SU-DHL-6 (cell line): ENCODE measurements around the gene PRKCA.

Source experiments
- H2AFZ ChIP-seq: fragments of 200-600 bp; sonication (generic); 2 replicates; pipeline ENCODE4 v1.6.1; 2014; ENCODE audit warnings: low read depth, mild to moderate bottlenecking, moderate library complexity, mixed read lengths, antibody characterized with exemption, low read length; ENCODE audit not compliant: severe bottlenecking
- H3F3A ChIP-seq: fragments of 200-600 bp; shearing (Covaris generic); 2 replicates; pipeline ENCODE4 v1.6.0; 2016; ENCODE audit warnings: antibody characterized with exemption, mild to moderate bottlenecking; ENCODE audit not compliant: insufficient read depth
- H3K27ac ChIP-seq: fragments of 200-600 bp; sonication (generic); 2 replicates; pipeline ENCODE4 v1.5.1; 2016; ENCODE audit warnings: low read depth, mild to moderate bottlenecking, low read length, moderate library complexity, mixed read lengths
- H3K27me3 ChIP-seq: fragments of 200-600 bp; sonication (generic), shearing (Covaris generic); 2 replicates; pipeline ENCODE4 v1.6.0; 2014; ENCODE audit warnings: mild to moderate bottlenecking, low read length
- H3K36me3 ChIP-seq: fragments of 200-600 bp; sonication (generic); 2 replicates; pipeline ENCODE4 v1.6.1; 2014; ENCODE audit warnings: mild to moderate bottlenecking, low read length, mixed read lengths
- H3K4me2 ChIP-seq: fragments of 300-600, 200-600 bp; shearing (Covaris generic), sonication (generic); 2 replicates; pipeline ENCODE4 v1.6.0; 2014; ENCODE audit warnings: low read length, low read depth, mild to moderate bottlenecking; ENCODE audit not compliant: poor library complexity, severe bottlenecking
- H3K4me3 ChIP-seq: fragments of 200-600 bp; sonication (generic); 2 replicates; pipeline ENCODE4 v1.5.1; 2014; ENCODE audit warnings: antibody characterized with exemption, low read length, mild to moderate bottlenecking, mixed read lengths; ENCODE audit not compliant: insufficient read depth, poor library complexity, severe bottlenecking
- H3K79me2 ChIP-seq: fragments of 200-600 bp; sonication (generic); 2 replicates; pipeline ENCODE4 v1.6.1; 2014; ENCODE audit warnings: mild to moderate bottlenecking, low read length, moderate library complexity; ENCODE audit not compliant: insufficient read depth
- H3K9ac ChIP-seq: fragments of 200-600 bp; sonication (generic); 2 replicates; pipeline ENCODE4 v1.7.0; 2014; ENCODE audit warnings: mild to moderate bottlenecking, low read length
- H3K9me2 ChIP-seq: fragments of 200-600 bp; sonication (generic); replicated peaks from 2 replicates; pipeline ENCODE4 v1.6.1; 2014; ENCODE audit warnings: low read length; ENCODE audit not compliant: insufficient read depth
- H3K9me3 ChIP-seq: fragments of 200-600 bp; sonication (generic); 2 replicates; pipeline ENCODE4 v1.6.1; 2014; ENCODE audit warnings: low read length, mixed read lengths; ENCODE audit not compliant: insufficient read depth
- H4K20me1 ChIP-seq: fragments of 200-600 bp; sonication (generic); 2 replicates; pipeline ENCODE4 v1.6.1; 2014; ENCODE audit warnings: low read depth, mild to moderate bottlenecking, antibody characterized with exemption, low read length, moderate library complexity, mixed read lengths
- EZH2phosphoT487 ChIP-seq: fragments of 200-600 bp; sonication (generic), shearing (Covaris generic); conservative IDR thresholded peaks from 2 replicates; pipeline ENCODE4 v1.6.1; 2018; ENCODE audit warnings: mild to moderate bottlenecking, antibody characterized with exemption, low read length, moderate library complexity, mixed read lengths
- TF ChIP-seq, protein P1 (sequence below): fragments of 200-600 bp; sonication (generic); IDR thresholded peaks from one replicate; pipeline ENCODE4 v1.5.1; 2017; ENCODE audit warnings: antibody characterized with exemption, mild to moderate bottlenecking, low read length, moderate library complexity; ENCODE audit not compliant: insufficient read depth, poor library complexity, severe bottlenecking

PRKCA gene

DNA sequence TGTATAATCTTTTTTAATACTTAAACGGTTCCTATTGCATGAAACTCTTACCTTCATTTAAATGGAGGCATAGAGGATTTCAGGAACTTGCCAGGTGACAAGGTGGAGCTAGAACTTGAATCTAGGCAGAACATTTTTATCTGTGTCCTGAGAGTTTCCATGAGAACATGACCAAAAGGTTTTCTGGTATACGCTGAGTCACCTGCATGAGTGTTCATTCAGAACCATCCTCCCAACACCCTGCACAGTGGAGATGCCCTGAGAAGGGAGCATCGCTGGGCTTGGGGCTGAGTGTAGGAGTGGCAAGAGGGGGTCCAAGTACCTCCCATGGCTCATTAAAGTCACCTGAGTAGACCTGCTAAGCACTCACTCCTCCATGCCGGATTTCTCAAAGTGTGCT, 362.8 kb downstream of the PRKCA start:
- no peak for TF ChIP-seq EZH2phosphoT487
- TF ChIP-seq, protein P1, sequence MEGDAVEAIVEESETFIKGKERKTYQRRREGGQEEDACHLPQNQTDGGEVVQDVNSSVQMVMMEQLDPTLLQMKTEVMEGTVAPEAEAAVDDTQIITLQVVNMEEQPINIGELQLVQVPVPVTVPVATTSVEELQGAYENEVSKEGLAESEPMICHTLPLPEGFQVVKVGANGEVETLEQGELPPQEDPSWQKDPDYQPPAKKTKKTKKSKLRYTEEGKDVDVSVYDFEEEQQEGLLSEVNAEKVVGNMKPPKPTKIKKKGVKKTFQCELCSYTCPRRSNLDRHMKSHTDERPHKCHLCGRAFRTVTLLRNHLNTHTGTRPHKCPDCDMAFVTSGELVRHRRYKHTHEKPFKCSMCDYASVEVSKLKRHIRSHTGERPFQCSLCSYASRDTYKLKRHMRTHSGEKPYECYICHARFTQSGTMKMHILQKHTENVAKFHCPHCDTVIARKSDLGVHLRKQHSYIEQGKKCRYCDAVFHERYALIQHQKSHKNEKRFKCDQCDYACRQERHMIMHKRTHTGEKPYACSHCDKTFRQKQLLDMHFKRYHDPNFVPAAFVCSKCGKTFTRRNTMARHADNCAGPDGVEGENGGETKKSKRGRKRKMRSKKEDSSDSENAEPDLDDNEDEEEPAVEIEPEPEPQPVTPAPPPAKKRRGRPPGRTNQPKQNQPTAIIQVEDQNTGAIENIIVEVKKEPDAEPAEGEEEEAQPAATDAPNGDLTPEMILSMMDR: no peak
- Histone ChIP-seq H4K20me1 (no peaks in the 10 kb centered on the region), H3K4me2 (no peak overlapping the region), H3K9ac (no peak overlapping the region), H3K27me3 (no peaks in the 10 kb centered on the region), H3K27ac (no peak overlapping the region), H3K9me3 (no peaks in the 10 kb centered on the region), H3K9me2 (no peaks in the 10 kb centered on the region), H3K4me3 (no peak overlapping the region), H3K79me2 (0 out of 2 replicates have a peak, but pooled peaks cover 4% of the 10 kb centered on the region), H3F3A (no peaks in the 10 kb centered on the region), H3K36me3 (no peaks in the 10 kb centered on the region), H2AFZ (no peak overlapping the region)

DNA sequence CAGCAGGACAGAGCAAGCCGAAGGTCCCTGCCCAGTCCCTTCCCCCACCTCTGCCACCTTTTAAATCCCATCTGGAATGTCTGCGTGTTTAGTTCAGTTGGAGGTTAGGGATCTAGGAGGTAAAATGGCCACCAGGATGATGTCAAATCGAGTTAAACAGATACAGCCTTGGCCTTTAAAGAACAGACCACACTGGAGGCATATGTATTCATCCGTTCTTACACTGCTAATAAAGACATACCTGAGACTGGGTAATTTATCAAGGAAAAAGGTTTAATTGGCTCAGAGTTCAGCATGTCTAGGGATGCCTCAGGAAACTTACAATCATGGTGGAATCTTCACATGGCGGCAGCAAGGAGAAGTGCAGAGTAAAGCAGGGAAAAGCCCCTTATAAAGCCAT, 364.7 kb downstream of the PRKCA start:
- Histone ChIP-seq H3F3A (no peaks in the 10 kb centered on the region), H3K79me2 (0 out of 2 replicates have a peak, but pooled peaks cover 4% of the 10 kb centered on the region), H3K4me3 (no peak overlapping the region), H3K36me3 (no peaks in the 10 kb centered on the region), H3K27me3 (no peaks in the 10 kb centered on the region), H2AFZ (no peak overlapping the region), H3K27ac (no peak overlapping the region), H3K9me3 (no peaks in the 10 kb centered on the region), H4K20me1 (no peaks in the 10 kb centered on the region), H3K9me2 (no peaks in the 10 kb centered on the region), H3K4me2 (no peak overlapping the region), H3K9ac (no peak overlapping the region)
- TF ChIP-seq, protein P1: no peak
- no peak for TF ChIP-seq EZH2phosphoT487

GRCh38 chr17:66667491-66668030, 365.1 kb downstream of the PRKCA start:
- Histone ChIP-seq H3K79me2 (0 out of 2 replicates have a peak, but pooled peaks cover 4% of the 10 kb centered on the region), H3F3A (no peaks in the 10 kb centered on the region), H4K20me1 (no peaks in the 10 kb centered on the region), H3K36me3 (no peaks in the 10 kb centered on the region), H2AFZ (no peak overlapping the region), H3K27me3 (no peaks in the 10 kb centered on the region), H3K27ac (no peak overlapping the region), H3K9me2 (no peaks in the 10 kb centered on the region), H3K4me3 (no peak overlapping the region), H3K9me3 (no peaks in the 10 kb centered on the region), H3K9ac (no peak overlapping the region), H3K4me2 (no peak overlapping the region)
- no peak for TF ChIP-seq EZH2phosphoT487
- TF ChIP-seq, protein P1: no peak
